ENCODE data around the gene DHX58. TPM values are rescaled to one million over a fixed set of nuclear protein-coding genes. Genes with fewer than 3 reads are reported as not detected.

The DHX58 gene
- total RNA-seq, 1 donor from 2014 or later, result 40.4 TPM

DNA sequence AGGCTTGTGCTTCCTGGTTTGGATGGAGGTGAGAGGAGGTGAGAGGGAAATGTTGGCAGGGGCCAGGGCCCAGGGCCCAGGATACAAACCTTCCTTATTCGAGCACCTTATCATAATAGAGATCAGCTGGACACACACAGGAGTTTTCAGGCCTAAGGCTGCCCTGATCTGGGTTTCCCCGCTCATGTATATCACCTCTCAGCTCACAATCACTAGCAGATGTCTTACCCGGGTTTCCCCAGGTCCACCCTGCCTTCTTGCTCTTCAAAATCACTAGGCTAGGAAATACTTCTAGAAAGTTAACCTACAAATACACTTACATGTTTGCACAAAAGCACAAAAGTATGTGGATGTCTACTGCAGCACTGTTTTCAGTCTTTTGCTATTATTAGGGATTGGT is 14.3 kb upstream of the DHX58 start:
- H3K4me3 ChIP-seq, result no peak overlapping the region
- DNase-seq (no peak), ATAC-seq (no peak)
- peaks cover 64% of the 10 kb centered on the region for H3K36me3 ChIP-seq
- intact Hi-C loops (cut with DNase I), result no loop called here
- TF ChIP-seq, protein P1, sequence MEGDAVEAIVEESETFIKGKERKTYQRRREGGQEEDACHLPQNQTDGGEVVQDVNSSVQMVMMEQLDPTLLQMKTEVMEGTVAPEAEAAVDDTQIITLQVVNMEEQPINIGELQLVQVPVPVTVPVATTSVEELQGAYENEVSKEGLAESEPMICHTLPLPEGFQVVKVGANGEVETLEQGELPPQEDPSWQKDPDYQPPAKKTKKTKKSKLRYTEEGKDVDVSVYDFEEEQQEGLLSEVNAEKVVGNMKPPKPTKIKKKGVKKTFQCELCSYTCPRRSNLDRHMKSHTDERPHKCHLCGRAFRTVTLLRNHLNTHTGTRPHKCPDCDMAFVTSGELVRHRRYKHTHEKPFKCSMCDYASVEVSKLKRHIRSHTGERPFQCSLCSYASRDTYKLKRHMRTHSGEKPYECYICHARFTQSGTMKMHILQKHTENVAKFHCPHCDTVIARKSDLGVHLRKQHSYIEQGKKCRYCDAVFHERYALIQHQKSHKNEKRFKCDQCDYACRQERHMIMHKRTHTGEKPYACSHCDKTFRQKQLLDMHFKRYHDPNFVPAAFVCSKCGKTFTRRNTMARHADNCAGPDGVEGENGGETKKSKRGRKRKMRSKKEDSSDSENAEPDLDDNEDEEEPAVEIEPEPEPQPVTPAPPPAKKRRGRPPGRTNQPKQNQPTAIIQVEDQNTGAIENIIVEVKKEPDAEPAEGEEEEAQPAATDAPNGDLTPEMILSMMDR (IDR thresholded peaks at IDR 0.05), result no peak
- H3K9me3 ChIP-seq, result no peaks in the 10 kb centered on the region
- no peak overlapping the region for H3K27ac ChIP-seq
- H3K27me3 ChIP-seq (ENCODE audit: low read depth), result no peaks in the 10 kb centered on the region
- peaks cover 40% of the 10 kb centered on the region for H3K4me1 ChIP-seq

DNA sequence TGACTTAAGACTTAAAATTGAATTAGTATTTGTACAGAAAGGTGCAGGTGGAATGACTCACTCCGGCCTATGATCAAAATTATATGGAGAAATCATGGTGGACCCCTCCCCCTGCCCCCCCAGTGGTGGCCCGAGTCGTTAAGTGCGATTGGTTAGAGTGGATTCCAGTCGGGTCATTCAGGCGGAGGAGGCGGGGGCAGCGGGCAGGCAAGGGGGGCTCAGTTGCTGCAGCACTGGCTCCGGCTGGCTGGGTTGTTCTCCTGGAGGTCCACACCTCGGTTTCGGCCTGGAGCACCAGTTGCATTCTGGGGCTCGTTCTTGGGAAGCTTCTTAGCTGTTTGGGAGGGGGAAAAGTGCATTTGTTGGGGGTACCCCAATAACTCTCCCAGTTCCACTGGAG is 13.1 kb upstream of the DHX58 start:
- peaks cover 64% of the 10 kb centered on the region for H3K36me3 ChIP-seq
- DNase-seq (no peak), ATAC-seq (no peak)

DNA sequence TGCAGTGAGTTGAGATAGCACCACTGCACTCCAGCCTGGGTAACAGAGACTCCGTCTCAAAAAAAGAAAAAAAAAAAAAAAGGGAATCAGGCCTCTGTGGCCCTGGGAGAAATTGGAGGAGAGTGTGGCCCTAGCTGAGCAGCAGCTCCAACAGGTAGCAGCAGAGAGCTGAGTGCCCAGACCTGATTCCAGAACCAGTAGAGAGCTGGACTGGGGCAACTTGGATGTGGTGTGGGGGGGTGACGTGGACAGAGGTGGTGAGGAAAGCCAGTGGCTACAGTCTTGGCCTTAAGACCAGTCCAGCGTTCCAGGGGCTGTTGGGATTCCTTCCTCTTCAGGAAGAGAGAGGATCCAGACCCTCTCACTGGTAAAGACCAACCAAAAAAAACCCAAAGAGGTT is 11.7 kb upstream of the DHX58 start:
- no peak overlapping the region for H3K27ac ChIP-seq
- peaks cover 55% of the 10 kb centered on the region for H3K36me3 ChIP-seq
- no peaks in the 10 kb centered on the region for H3K9me3 ChIP-seq
- peaks cover 29% of the 10 kb centered on the region for H3K4me1 ChIP-seq
- DNase-seq (no peak), ATAC-seq (no peak)
- intact Hi-C loops (cut with DNase I), result no loop called here
- TF ChIP-seq, protein P1 (IDR thresholded peaks at IDR 0.05), result no peak
- H3K4me3 ChIP-seq, result no peak overlapping the region
- H3K27me3 ChIP-seq (ENCODE audit: low read depth), result no peaks in the 10 kb centered on the region

More for the DNA sequence above, 13.1 kb upstream of the DHX58 start:
- intact Hi-C loops (cut with DNase I), result no loop called here
- Histone ChIP-seq H3K4me1 (peaks cover 36% of the 10 kb centered on the region), H3K27me3 (ENCODE audit: low read depth) (no peaks in the 10 kb centered on the region), H3K27ac (no peak overlapping the region), H3K4me3 (no peak overlapping the region), H3K9me3 (no peaks in the 10 kb centered on the region)
- TF ChIP-seq, protein P1 (IDR thresholded peaks at IDR 0.05), result no peak

DNA sequence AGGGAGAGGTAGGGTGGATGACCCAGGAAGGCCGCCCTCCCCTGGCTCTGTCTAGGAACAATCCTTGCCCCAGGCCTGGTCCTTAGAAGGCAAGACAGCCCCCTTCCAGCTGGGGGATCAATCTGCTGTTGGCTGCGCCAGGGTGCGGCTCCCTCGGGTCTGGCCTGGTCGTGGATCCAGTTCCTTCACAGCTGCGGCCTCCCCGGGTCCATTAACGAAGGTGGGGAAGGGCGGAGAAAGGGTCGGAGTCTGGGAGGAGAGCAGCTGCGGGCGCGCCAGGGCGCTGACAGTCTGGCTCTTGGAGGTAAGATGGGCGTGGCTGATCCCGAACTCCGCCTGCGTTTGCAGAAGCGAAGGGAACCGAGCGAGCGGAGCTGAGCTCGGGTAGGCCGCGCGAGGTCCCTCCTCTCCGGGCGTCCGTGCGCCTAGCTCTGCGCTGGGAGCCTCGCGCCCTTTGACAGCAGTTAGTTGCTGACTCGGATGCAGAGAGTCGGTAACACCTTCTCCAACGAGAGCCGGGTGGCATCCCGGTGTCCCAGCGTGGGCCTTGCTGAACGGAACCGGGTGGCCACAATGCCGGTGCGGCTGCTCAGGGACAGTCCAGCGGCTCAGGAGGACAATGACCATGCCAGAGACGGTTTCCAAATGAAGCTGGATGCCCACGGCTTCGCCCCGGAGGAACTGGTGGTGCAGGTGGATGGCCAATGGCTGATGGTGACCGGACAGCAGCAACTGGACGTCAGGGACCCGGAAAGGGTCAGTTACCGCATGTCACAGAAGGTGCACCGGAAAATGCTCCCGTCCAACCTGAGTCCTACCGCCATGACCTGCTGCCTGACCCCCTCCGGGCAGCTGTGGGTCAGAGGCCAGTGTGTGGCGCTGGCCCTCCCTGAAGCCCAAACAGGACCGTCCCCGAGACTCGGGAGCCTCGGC is 10.1 kb upstream of the DHX58 start, which contains the start of gene HSPB9:
Gene HSPB9, plus strand, starts transcription at position 434 of the 933 bp plus-strand sequence. Its CDS starts 47 bp downstream, at position 481.
- intact Hi-C loops (cut with DNase I), result no loop called here
- Histone ChIP-seq H3K27me3 (ENCODE audit: low read depth) (no peaks in the 10 kb centered on the region), H3K4me1 (peaks cover 21% of the 10 kb centered on the region), H3K27ac (peak within 1 kb of the TSS; percentile 56), H3K36me3 (peaks cover 46% of the 10 kb centered on the region), H3K4me3 (peak within 1 kb of the TSS; percentile 38), H3K9me3 (no peaks in the 10 kb centered on the region)
- DNase-seq, result peak; percentile 82
- TF ChIP-seq, protein P1 (IDR thresholded peaks at IDR 0.05), result no peak
- peak; percentile 66 to 80 for ATAC-seq

DNA sequence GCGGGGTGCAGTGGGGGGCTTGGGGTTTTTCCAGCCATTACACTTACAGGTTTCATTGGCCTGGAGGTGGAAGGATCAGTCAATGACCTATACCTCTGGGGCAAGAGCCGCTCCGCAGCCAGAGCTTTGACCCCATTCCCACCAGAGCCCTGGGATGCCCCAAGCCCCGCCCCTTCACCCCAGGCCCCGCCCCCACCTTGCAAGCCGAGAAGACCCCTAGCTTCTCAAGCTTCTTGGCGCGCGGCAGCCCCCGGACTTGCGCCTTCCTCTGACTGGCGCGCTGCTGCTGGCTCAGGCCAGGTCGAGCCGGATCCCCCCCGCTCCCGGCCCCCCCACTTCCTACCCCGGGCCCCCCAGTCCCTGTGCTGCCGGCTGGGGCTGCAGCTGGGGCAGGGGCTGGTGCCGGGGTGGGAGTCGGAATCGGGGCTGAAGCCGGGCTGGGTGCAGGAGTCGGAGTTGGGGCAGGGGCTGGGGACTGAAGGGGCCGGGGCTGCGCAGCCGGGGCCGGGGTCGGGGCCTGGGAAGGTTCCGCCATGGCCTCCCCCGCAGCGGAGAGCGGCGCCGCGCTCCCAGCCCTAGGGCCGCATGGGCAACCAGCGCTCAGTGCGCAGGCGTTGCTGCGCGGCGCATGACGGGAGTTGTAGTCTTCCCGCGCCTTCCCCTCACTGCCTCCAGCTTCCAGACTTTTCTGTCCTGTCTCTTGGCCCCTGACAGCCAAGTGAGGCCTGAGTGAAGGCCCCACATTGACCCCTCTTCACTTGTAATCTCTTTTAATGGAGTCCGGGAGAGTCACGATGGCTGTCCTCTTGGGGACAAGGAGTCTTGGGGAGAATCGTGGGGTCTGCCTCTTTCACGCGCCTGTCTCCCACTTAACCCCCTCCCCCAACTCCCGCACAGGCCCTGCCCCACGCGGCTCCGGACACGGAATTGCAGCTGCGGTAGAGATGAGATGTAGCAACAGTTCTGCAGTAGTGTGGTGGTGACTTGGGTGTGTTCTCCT is 8.6 kb upstream of the DHX58 start, which contains the start of gene KAT2A:
Gene KAT2A, minus strand, starts transcription at position 598 of the 1,000 bp plus-strand sequence. Its CDS starts 63 bp downstream, at position 535.
- Histone ChIP-seq H3K27ac (peak within 1 kb of the TSS; percentile 65), H3K4me1 (peaks cover 32% of the 10 kb centered on the region), H3K4me3 (peak within 1 kb of the TSS; percentile 86), H3K27me3 (ENCODE audit: low read depth) (no peaks in the 10 kb centered on the region), H3K36me3 (peaks cover 46% of the 10 kb centered on the region), H3K9me3 (no peaks in the 10 kb centered on the region)
- intact Hi-C loops (cut with DNase I), result no loop called here
- peak; percentile 88 for DNase-seq
- peak; percentile 90 to 94 for ATAC-seq
- TF ChIP-seq, protein P1 (IDR thresholded peaks at IDR 0.05), result no peak

Measured in lower lobe of right lung (tissue), 2 donors.